ENCODE results near the gene ITGB3BP.

The ITGB3BP gene

GRCh38 chr1:63506782-63507181 is 16.2 kb downstream of the ITGB3BP start:
- no peak overlapping the region for H3K27ac ChIP-seq

GRCh38 chr1:63501256-63501655 is 21.8 kb downstream of the ITGB3BP start:
- TF ChIP-seq CTCF (conservative IDR thresholded peaks at IDR 0.05): no peak
- no peak overlapping the region for H3K27ac ChIP-seq

More at GRCh38 chr1:63506782-63507181, 16.2 kb downstream of the ITGB3BP start:
- TF ChIP-seq CTCF (conservative IDR thresholded peaks at IDR 0.05): no peak

- TF ChIP-seq CTCF (conservative IDR thresholded peaks at IDR 0.05): no peak
- H3K27ac ChIP-seq: no peak overlapping the region
Measured at GRCh38 chr1:63498106-63498505, 24.9 kb downstream of the ITGB3BP start.

- no peak for TF ChIP-seq CTCF (conservative IDR thresholded peaks at IDR 0.05)
- no peak overlapping the region for H3K27ac ChIP-seq
Measured at GRCh38 chr1:63497577-63497976, 25.4 kb downstream of the ITGB3BP start.

- TF ChIP-seq CTCF (conservative IDR thresholded peaks at IDR 0.05): no peak
Measured at GRCh38 chr1:63487336-63488065, 35.5 kb downstream of the ITGB3BP start.

GRCh38 chr1:63486629-63487028 is 36.4 kb downstream of the ITGB3BP start:
- H3K27ac ChIP-seq: no peak overlapping the region
- no peak for TF ChIP-seq CTCF (conservative IDR thresholded peaks at IDR 0.05)

More at GRCh38 chr1:63487336-63488065, 35.5 kb downstream of the ITGB3BP start:
- H3K27ac ChIP-seq: no peak overlapping the region

GRCh38 chr1:63480057-63480456 is 43.0 kb downstream of the ITGB3BP start:
- no peak overlapping the region for H3K27ac ChIP-seq
- no peak for TF ChIP-seq CTCF (conservative IDR thresholded peaks at IDR 0.05)

All from VCaP (cell line).